Caco-2 (cell line): ENCODE results near the gene BANK1. TPM values are rescaled to one million over a fixed set of nuclear protein-coding genes. Genes with fewer than 3 reads are reported as not detected.

Experiments used
- BruUV-seq: library from RNA; stranded (reverse); fragments of 400-500 nt; replicated peaks from 2 replicates; lab custom pipeline; 2021; lab: Mats Ljungman, UMichigan
- CTCF ChIA-PET: fragments of 300-600 bp; sonication (Branson Sonifier 250); formaldehyde crosslinking; loops from one replicate; lab custom pipeline; 2022; ENCODE audit warnings: antibody characterized with exemption; lab: Charles Lee
- POLR2A ChIA-PET: fragments of 300-600 bp; sonication (Branson Sonifier 250); formaldehyde crosslinking; loops from one replicate; lab custom pipeline; 2022; ENCODE audit warnings: antibody characterized with exemption; lab: Charles Lee
- DNase-seq, 2 experiments: peaks; one replicate each; pipeline versions ENCODE4 v3.0.0 to v3.0.0-alpha.2; 2020 to 2022
- H3K27me3 ChIP-seq: replicated peaks from 2 replicates; pipeline ENCODE4 v1.6.0; 2011; ENCODE audit warnings: low read length; ENCODE audit not compliant: control insufficient read depth, insufficient read depth
- H3K36me3 ChIP-seq: 2 replicates; pipeline ENCODE4 v1.5.1; 2011; ENCODE audit warnings: low read length; ENCODE audit not compliant: control insufficient read depth, insufficient read depth
- H3K4me1 ChIP-seq: fragments of 250-450 bp; sonication (Bioruptor Pico); 2 replicates; pipeline ENCODE4 v1.5.1; 2020; ENCODE audit warnings: mild to moderate bottlenecking
- H3K4me3 ChIP-seq: 2 replicates; pipeline ENCODE4 v1.5.1; 2011; ENCODE audit warnings: low read depth, mild to moderate bottlenecking, control low read depth, low read length
- H3K9me3 ChIP-seq: fragments of 250-450 bp; sonication (Bioruptor Pico); 2 replicates; pipeline ENCODE4 v1.5.1; 2020; ENCODE audit warnings: mild to moderate bottlenecking, moderate library complexity
- H3K27ac Mint-ChIP-seq: one replicate; pipeline ENCODE4 v1.8.0; 2022; ENCODE audit warnings: mixed read lengths; ENCODE audit not compliant: unreplicated experiment
- H3K27me3 Mint-ChIP-seq: one replicate; pipeline ENCODE4 v1.8.0; 2022; ENCODE audit warnings: mixed read lengths; ENCODE audit not compliant: insufficient read depth, unreplicated experiment
- H3K36me3 Mint-ChIP-seq: one replicate; pipeline ENCODE4 v1.8.0; 2022; ENCODE audit warnings: mild to moderate bottlenecking, mixed read lengths; ENCODE audit not compliant: insufficient read depth, unreplicated experiment
- H3K4me1 Mint-ChIP-seq: one replicate; pipeline ENCODE4 v1.8.0; 2022; ENCODE audit warnings: low read depth, mixed read lengths; ENCODE audit not compliant: unreplicated experiment
- H3K4me3 Mint-ChIP-seq: one replicate; pipeline ENCODE4 v1.8.0; 2022; ENCODE audit warnings: mild to moderate bottlenecking, moderate library complexity, mixed read lengths; ENCODE audit not compliant: unreplicated experiment
- H3K9me3 Mint-ChIP-seq: one replicate; pipeline ENCODE4 v1.8.0; 2022; ENCODE audit warnings: mixed read lengths; ENCODE audit not compliant: unreplicated experiment
- intact Hi-C: fragments of 100-400 bp; cut with micrococcal nuclease; formaldehyde crosslinking; loops from one replicate; pipeline ENCODE4 v1.10.0; 2022; ENCODE audit not compliant: unreplicated experiment
- total RNA-seq: library from RNA; stranded (reverse); gene quantifications from 2 replicates; pipeline ENCODE4 v1.2.3, GENCODE V29; 2022
- TF ChIP-seq, protein P1 (sequence below), 2 experiments: fragments of 200-600 bp in 1 of 2; IDR thresholded peaks; 1 replicate in 1 of 2; 2 replicates in 1 of 2; pipeline versions ENCODE4 v1.5.1 to v1.8.0; 2011 to 2022; ENCODE audit warnings: antibody characterized with exemption in 1 of 2, control low read depth in 1 of 2, inconsistent platforms in 1 of 2, low read depth in 1 of 2, low read length in 1 of 2, mild to moderate bottlenecking in 1 of 2, moderate library complexity in 1 of 2; ENCODE audit not compliant: insufficient read depth in 1 of 2, severe bottlenecking in 1 of 2, unreplicated experiment in 1 of 2

BANK1 gene
- total RNA-seq, 1 experiment from 2014 or later: 5.7 TPM

DNA sequence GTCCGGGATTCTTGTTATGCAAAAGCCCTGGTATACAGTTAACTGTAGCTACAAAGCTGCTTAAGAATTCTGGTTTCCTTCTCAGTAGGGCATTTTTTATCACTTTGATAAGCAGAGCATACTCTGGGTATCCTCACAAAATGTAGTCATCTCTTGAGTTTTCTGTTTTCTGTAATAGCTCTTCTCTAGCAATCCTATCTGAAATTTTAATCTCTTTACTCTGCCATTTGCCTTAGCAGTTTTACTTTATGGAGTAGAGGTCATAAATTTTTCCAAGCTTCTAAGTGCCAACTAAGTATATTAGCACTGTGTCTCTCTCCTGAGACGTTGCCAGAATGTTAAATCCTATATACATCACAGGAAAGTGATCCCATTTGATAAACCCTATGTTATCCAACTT lies 28.0 kb upstream of the BANK1 start:
- intact Hi-C loops: no loop called here
- Histone ChIP-seq H3K36me3 (no peaks in the 10 kb centered on the region), H3K27me3 (no peaks in the 10 kb centered on the region), H3K9me3 (no peaks in the 10 kb centered on the region), H3K4me3 (no peak overlapping the region), H3K4me1 (no peaks in the 10 kb centered on the region)
- DNase-seq: no peak
- no TSS peak for BruUV-seq
- no peaks in the 10 kb centered on the region for H3K36me3 Mint-ChIP-seq
- peaks cover 11% of the 10 kb centered on the region for H3K9me3 Mint-ChIP-seq
- H3K4me1 Mint-ChIP-seq: no peaks in the 10 kb centered on the region
- ChIA-PET CTCF (no interaction called here), POLR2A (no interaction called here)
- H3K27ac Mint-ChIP-seq: no peak overlapping the region
- H3K4me3 Mint-ChIP-seq: no peak overlapping the region
- TF ChIP-seq, protein P1, sequence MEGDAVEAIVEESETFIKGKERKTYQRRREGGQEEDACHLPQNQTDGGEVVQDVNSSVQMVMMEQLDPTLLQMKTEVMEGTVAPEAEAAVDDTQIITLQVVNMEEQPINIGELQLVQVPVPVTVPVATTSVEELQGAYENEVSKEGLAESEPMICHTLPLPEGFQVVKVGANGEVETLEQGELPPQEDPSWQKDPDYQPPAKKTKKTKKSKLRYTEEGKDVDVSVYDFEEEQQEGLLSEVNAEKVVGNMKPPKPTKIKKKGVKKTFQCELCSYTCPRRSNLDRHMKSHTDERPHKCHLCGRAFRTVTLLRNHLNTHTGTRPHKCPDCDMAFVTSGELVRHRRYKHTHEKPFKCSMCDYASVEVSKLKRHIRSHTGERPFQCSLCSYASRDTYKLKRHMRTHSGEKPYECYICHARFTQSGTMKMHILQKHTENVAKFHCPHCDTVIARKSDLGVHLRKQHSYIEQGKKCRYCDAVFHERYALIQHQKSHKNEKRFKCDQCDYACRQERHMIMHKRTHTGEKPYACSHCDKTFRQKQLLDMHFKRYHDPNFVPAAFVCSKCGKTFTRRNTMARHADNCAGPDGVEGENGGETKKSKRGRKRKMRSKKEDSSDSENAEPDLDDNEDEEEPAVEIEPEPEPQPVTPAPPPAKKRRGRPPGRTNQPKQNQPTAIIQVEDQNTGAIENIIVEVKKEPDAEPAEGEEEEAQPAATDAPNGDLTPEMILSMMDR (IDR thresholded peaks at IDR 0.05; ENCODE audit: insufficient read depth in 1 of 2, low read depth in 1 of 2, low read length in 1 of 2, severe bottlenecking in 1 of 2, unreplicated experiment in 1 of 2): no peak
- no peaks in the 10 kb centered on the region for H3K27me3 Mint-ChIP-seq

DNA sequence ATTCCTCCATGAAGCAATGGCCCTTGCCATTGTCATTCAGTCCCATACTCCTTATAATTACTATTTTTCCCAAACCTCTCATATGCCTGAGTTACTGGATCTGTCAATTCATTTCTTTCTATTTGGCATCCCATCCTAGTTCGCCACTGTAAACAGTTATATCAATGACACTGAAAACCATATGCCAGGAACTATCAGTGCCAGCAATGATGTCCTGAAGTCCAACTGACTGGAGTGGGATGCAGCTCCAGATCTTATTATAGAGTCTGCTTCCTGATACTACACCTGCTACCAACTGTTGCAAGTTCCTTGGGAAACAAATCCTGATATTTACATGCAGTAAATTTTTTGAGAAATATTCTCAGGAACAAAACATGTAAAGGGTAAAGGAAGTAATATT lies 27.0 kb upstream of the BANK1 start:
- intact Hi-C loops: no loop called here
- no peaks in the 10 kb centered on the region for H3K9me3 ChIP-seq
- Mint-ChIP-seq H3K36me3 (no peaks in the 10 kb centered on the region), H3K27ac (no peak overlapping the region), H3K4me3 (no peak overlapping the region), H3K4me1 (no peaks in the 10 kb centered on the region), H3K27me3 (no peaks in the 10 kb centered on the region), H3K9me3 (peaks cover 11% of the 10 kb centered on the region)
- TF ChIP-seq, protein P1 (IDR thresholded peaks at IDR 0.05; ENCODE audit: insufficient read depth in 1 of 2, low read depth in 1 of 2, low read length in 1 of 2, severe bottlenecking in 1 of 2, unreplicated experiment in 1 of 2): no peak
- no peaks in the 10 kb centered on the region for H3K4me1 ChIP-seq
- H3K36me3 ChIP-seq: no peaks in the 10 kb centered on the region
- H3K4me3 ChIP-seq: no peak overlapping the region
- ChIA-PET POLR2A (no interaction called here), CTCF (no interaction called here)
- no peak for DNase-seq
- no TSS peak for BruUV-seq
- no peaks in the 10 kb centered on the region for H3K27me3 ChIP-seq

DNA sequence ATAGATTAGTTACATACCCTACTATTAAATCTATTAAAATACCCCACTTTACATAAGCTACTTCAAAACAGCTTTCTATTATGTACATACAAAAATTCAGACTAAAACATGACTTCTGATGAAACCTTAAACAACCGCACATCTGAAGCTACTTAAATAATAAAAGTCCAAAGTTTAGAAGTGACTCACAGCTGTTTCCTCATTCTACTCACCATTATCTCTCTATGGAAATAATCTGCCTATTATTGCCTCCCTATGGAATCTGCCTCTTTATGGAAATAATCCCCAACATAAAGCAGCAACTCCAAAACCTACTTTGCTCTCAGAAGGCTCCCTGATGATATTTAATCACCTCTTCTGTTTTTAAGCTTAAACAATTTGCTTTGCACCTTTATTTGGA lies 15.7 kb upstream of the BANK1 start:
- H3K4me3 Mint-ChIP-seq: peak overlapping the region; percentile 51
- TF ChIP-seq, protein P1 (IDR thresholded peaks at IDR 0.05; ENCODE audit: insufficient read depth in 1 of 2, low read depth in 1 of 2, low read length in 1 of 2, severe bottlenecking in 1 of 2, unreplicated experiment in 1 of 2): no peak
- peaks cover 17% of the 10 kb centered on the region for H3K4me1 Mint-ChIP-seq
- intact Hi-C loops: loop anchor here (10.0 kb wide), 1 partner anchor 180 kb away; no protein-coding TSS in a partner anchor
- no peaks in the 10 kb centered on the region; the same call in none of the 2 replicates for H3K36me3 ChIP-seq
- no TSS peak for BruUV-seq
- peaks cover 16% of the 10 kb centered on the region for H3K4me1 ChIP-seq
- H3K9me3 ChIP-seq: peaks cover 7% of the 10 kb centered on the region
- no peaks in the 10 kb centered on the region for H3K27me3 ChIP-seq
- ChIA-PET CTCF (interaction anchor here (0.6 kb wide), 1 partner anchor 525 kb away, joined by 3 read pairs; no protein-coding TSS in a partner anchor), POLR2A (interaction anchor here (0.7 kb wide), 1 partner anchor 21 kb away, joined by 3 read pairs; no protein-coding TSS in a partner anchor)
- no peak overlapping the region for H3K4me3 ChIP-seq
- peaks cover 17% of the 10 kb centered on the region for H3K9me3 Mint-ChIP-seq
- DNase-seq: peak in 1 of 2 experiments; percentile 41
- peak overlapping the region; percentile 94 for H3K27ac Mint-ChIP-seq
- H3K27me3 Mint-ChIP-seq: no peaks in the 10 kb centered on the region
- no peaks in the 10 kb centered on the region for H3K36me3 Mint-ChIP-seq
